ENCODE results near the gene PCED1B. TPM values are rescaled to one million over a fixed set of nuclear protein-coding genes. Genes with fewer than 3 reads are reported as not detected.

The PCED1B gene
- total and polyA plus RNA-seq, 2 experiments from 2014 or later, result 5.1 to 6.6 TPM

DNA sequence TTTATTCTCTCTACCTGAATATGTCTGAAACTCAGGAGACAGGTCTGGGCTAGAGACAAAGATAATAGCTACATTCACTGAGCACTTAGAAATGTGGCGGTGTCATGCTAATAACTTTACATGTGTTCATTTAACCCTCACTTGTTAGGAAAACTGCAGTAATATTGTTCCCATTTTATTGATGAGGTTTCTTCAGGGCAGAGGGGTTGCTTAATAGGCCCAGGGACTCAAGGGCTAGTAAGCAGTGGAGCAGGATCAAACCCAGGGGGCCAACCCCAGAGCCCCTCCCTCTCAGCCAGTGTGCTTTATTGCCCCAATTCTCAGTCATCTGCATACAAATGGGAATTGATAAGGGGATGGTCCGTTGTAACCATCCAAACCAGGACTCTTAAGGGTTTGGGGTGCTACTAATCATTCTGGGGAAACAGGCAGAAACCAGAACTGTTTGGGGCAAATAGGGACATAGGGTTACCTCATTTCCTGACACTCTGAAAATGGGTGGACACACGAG, 143.2 kb downstream of the PCED1B start:
- peak overlapping the region; percentile 57 for H3K4me2 ChIP-seq
- no peaks in the 10 kb centered on the region for H3K9me3 Mint-ChIP-seq
- no peaks in the 10 kb centered on the region for H4K20me1 ChIP-seq (replicated peaks; ENCODE audit: insufficient read depth)
- H3K27ac Mint-ChIP-seq, result peak overlapping the region; percentile 98
- no peak for TF ChIP-seq EZH2phosphoT487 (IDR thresholded peaks at IDR 0.05; ENCODE audit: unreplicated experiment)
- TF ChIP-seq, protein P1, sequence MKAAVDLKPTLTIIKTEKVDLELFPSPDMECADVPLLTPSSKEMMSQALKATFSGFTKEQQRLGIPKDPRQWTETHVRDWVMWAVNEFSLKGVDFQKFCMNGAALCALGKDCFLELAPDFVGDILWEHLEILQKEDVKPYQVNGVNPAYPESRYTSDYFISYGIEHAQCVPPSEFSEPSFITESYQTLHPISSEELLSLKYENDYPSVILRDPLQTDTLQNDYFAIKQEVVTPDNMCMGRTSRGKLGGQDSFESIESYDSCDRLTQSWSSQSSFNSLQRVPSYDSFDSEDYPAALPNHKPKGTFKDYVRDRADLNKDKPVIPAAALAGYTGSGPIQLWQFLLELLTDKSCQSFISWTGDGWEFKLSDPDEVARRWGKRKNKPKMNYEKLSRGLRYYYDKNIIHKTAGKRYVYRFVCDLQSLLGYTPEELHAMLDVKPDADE (IDR thresholded peaks at IDR 0.05), result no peak
- TF ChIP-seq STAT1 (IDR thresholded peaks at IDR 0.05; ENCODE audit: unreplicated experiment), result no peak
- H3K36me3 ChIP-seq (ENCODE audit: insufficient read depth), result no peaks in the 10 kb centered on the region
- H3F3A ChIP-seq (replicated peaks; ENCODE audit: low read depth), result peaks cover 5% of the 10 kb centered on the region; the same call in 1 of the 2 replicates
- no peaks in the 10 kb centered on the region for H3K27me3 ChIP-seq (ENCODE audit: insufficient read depth)
- peak overlapping the region; percentile 96 for H3K27ac ChIP-seq (ENCODE audit: low read depth)
- H3K9me2 ChIP-seq (ENCODE audit: insufficient read depth), result no peaks in the 10 kb centered on the region
- no peaks in the 10 kb centered on the region for H3K79me2 ChIP-seq (replicated peaks; ENCODE audit: insufficient read depth)
- ATAC-seq (peak; percentile 70), DNase-seq (ENCODE audit: low spot score) (peak; percentile 20)
- peaks cover 8% of the 10 kb centered on the region for H3K27me3 Mint-ChIP-seq (ENCODE audit: insufficient read depth, low read depth, poor library complexity)
- peak overlapping the region; percentile 34 for H3K4me3 ChIP-seq
- no peak overlapping the region for H2AFZ ChIP-seq
- H3K36me3 Mint-ChIP-seq (ENCODE audit: low read depth), result no peaks in the 10 kb centered on the region
- peaks cover 51% of the 10 kb centered on the region for H3K4me1 ChIP-seq (ENCODE audit: insufficient read depth)
- peaks cover 64% of the 10 kb centered on the region for H3K4me1 Mint-ChIP-seq
- H3K4me3 Mint-ChIP-seq, result peak overlapping the region; percentile 73

DNA sequence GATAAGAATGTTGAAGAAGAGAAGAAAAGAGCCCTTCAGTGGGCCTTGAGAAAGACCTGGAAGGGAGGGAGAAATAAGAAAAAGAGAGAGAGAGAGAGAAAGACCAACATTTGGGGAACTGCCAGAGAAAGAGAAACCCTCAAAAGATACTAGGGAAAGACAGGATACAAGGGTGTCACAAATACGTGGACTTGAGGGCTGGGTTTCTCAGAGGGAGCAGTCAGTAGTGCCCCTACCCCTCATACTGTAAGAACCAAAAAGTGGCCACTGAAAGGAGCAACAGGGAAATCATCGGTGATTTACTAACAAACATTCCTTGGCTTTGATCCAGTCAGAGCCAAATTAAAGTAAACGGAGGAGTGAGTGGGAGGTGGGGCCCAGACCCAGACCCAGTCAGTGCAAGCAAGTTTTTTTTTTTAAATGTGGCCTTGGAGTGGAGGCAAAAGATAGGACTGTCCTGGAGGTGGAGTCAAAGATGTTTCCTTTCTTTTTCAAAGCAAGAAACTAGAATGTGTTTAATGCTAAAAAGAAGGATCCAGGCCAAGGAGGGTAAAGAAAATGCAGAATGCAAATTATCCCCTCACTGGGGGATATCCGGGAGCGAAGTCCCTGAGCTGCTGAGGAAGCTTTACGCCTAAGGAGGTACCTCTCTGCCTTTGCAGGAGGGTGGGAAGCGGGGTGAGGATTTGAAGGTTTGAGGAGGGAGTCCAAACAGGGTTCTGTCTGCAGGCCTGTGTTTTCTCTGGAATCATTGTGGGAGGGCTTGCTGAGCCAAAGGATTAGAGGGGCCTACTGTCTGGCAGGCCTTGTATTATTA, 143.8 kb downstream of the PCED1B start:
- peaks cover 51% of the 10 kb centered on the region for H3K4me1 ChIP-seq (ENCODE audit: insufficient read depth)
- H3K79me2 ChIP-seq (replicated peaks; ENCODE audit: insufficient read depth), result no peaks in the 10 kb centered on the region
- no peaks in the 10 kb centered on the region for H4K20me1 ChIP-seq (replicated peaks; ENCODE audit: insufficient read depth)
- TF ChIP-seq, protein P2, sequence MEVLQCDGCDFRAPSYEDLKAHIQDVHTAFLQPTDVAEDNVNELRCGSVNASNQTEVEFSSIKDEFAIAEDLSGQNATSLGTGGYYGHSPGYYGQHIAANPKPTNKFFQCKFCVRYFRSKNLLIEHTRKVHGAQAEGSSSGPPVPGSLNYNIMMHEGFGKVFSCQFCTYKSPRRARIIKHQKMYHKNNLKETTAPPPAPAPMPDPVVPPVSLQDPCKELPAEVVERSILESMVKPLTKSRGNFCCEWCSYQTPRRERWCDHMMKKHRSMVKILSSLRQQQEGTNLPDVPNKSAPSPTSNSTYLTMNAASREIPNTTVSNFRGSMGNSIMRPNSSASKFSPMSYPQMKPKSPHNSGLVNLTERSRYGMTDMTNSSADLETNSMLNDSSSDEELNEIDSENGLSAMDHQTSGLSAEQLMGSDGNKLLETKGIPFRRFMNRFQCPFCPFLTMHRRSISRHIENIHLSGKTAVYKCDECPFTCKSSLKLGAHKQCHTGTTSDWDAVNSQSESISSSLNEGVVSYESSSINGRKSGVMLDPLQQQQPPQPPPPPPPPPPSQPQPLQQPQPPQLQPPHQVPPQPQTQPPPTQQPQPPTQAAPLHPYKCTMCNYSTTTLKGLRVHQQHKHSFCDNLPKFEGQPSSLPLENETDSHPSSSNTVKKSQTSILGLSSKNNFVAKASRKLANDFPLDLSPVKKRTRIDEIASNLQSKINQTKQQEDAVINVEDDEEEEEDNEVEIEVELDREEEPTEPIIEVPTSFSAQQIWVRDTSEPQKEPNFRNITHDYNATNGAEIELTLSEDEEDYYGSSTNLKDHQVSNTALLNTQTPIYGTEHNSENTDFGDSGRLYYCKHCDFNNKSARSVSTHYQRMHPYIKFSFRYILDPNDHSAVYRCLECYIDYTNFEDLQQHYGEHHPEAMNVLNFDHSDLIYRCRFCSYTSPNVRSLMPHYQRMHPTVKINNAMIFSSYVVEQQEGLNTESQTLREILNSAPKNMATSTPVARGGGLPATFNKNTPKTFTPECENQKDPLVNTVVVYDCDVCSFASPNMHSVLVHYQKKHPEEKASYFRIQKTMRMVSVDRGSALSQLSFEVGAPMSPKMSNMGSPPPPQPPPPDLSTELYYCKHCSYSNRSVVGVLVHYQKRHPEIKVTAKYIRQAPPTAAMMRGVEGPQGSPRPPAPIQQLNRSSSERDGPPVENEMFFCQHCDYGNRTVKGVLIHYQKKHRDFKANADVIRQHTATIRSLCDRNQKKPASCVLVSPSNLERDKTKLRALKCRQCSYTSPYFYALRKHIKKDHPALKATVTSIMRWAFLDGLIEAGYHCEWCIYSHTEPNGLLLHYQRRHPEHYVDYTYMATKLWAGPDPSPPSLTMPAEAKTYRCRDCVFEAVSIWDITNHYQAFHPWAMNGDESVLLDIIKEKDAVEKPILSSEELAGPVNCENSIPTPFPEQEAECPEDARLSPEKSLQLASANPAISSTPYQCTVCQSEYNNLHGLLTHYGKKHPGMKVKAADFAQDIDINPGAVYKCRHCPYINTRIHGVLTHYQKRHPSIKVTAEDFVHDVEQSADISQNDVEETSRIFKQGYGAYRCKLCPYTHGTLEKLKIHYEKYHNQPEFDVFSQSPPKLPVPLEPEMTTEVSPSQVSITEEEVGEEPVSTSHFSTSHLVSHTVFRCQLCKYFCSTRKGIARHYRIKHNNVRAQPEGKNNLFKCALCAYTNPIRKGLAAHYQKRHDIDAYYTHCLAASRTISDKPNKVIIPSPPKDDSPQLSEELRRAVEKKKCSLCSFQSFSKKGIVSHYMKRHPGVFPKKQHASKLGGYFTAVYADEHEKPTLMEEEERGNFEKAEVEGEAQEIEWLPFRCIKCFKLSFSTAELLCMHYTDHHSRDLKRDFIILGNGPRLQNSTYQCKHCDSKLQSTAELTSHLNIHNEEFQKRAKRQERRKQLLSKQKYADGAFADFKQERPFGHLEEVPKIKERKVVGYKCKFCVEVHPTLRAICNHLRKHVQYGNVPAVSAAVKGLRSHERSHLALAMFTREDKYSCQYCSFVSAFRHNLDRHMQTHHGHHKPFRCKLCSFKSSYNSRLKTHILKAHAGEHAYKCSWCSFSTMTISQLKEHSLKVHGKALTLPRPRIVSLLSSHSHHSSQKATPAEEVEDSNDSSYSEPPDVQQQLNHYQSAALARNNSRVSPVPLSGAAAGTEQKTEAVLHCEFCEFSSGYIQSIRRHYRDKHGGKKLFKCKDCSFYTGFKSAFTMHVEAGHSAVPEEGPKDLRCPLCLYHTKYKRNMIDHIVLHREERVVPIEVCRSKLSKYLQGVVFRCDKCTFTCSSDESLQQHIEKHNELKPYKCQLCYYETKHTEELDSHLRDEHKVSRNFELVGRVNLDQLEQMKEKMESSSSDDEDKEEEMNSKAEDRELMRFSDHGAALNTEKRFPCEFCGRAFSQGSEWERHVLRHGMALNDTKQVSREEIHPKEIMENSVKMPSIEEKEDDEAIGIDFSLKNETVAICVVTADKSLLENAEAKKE (CRISPR knock-in tag; IDR thresholded peaks at IDR 0.05), result peak; percentile 34; the same call in 1 of the 2 replicates
- TF ChIP-seq ZNF331 (CRISPR knock-in tag; IDR thresholded peaks at IDR 0.05; ENCODE audit: low read depth) (no peak), POLR2AphosphoS5 (IDR thresholded peaks at IDR 0.05; ENCODE audit: low read depth) (peak; percentile 52; the same call in 1 of the 2 replicates)
- TF ChIP-seq, protein P1 (IDR thresholded peaks at IDR 0.05), result peak; percentile 49; the same call in 1 of the 2 replicates
- peak overlapping the region; percentile 34 for H3K4me3 ChIP-seq
- Mint-ChIP-seq H3K9me3 (no peaks in the 10 kb centered on the region), H3K36me3 (ENCODE audit: low read depth) (no peaks in the 10 kb centered on the region), H3K4me1 (peaks cover 60% of the 10 kb centered on the region), H3K27ac (peak overlapping the region; percentile 98), H3K4me3 (peak overlapping the region; percentile 73), H3K27me3 (ENCODE audit: insufficient read depth, low read depth, poor library complexity) (peaks cover 8% of the 10 kb centered on the region)
- no peaks in the 10 kb centered on the region for H3K27me3 ChIP-seq (ENCODE audit: insufficient read depth)
- no peak overlapping the region for H2AFZ ChIP-seq
- no peaks in the 10 kb centered on the region for H3K36me3 ChIP-seq (ENCODE audit: insufficient read depth)
- ATAC-seq, result peak; percentile 90
- peak; percentile 86 for DNase-seq (ENCODE audit: low spot score)
- H3K27ac ChIP-seq (ENCODE audit: low read depth), result peak overlapping the region; percentile 96
- peaks cover 5% of the 10 kb centered on the region; the same call in 1 of the 2 replicates for H3F3A ChIP-seq (replicated peaks; ENCODE audit: low read depth)
- peak overlapping the region; percentile 59 for H3K4me2 ChIP-seq
- no peaks in the 10 kb centered on the region for H3K9me2 ChIP-seq (ENCODE audit: insufficient read depth)

All from GM23338 (cell line).